ENCODE measurements around the gene EFR3B. TPM values are rescaled to one million over a fixed set of nuclear protein-coding genes. Genes with fewer than 3 reads are reported as not detected.
"Not testable (repeated sequence)": the region's sequence is repeated elsewhere in the genome, so short reads cannot be mapped to it uniquely, and the experiment has no call there.

The EFR3B gene, protein sequence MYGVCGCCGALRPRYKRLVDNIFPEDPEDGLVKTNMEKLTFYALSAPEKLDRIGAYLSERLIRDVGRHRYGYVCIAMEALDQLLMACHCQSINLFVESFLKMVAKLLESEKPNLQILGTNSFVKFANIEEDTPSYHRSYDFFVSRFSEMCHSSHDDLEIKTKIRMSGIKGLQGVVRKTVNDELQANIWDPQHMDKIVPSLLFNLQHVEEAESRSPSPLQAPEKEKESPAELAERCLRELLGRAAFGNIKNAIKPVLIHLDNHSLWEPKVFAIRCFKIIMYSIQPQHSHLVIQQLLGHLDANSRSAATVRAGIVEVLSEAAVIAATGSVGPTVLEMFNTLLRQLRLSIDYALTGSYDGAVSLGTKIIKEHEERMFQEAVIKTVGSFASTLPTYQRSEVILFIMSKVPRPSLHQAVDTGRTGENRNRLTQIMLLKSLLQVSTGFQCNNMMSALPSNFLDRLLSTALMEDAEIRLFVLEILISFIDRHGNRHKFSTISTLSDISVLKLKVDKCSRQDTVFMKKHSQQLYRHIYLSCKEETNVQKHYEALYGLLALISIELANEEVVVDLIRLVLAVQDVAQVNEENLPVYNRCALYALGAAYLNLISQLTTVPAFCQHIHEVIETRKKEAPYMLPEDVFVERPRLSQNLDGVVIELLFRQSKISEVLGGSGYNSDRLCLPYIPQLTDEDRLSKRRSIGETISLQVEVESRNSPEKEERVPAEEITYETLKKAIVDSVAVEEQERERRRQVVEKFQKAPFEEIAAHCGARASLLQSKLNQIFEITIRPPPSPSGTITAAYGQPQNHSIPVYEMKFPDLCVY
- total RNA-seq = 40.7 and 41.2 TPM in 2 replicates
- long read RNA-seq, full-length matches to known transcripts = 1 of 11 reads
- long read RNA-seq, partial matches to known transcripts = 1 of 11 reads
- long read RNA-seq, other reads (novel, unspliced or antisense) = 9 of 11 reads

DNA sequence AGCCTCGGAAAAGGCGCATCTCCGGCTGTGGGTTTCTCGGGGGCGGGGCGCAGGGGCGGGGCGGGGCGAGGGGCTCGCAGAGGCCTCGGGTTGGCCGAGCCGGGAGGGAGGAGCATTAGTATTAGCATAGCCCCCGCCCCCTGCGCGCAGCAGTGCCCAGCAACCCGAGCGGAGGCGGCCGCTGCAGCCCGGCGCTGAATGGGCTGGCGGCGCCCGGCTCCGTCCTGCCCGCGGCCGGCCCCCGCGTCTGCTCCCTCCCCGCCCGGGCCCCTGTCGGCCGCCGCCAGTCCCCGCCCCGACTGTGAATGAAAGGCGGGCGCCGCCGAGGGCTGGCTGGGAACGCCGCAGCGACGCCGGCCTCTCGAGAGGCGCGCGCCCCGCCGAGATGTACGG is at the start of gene EFR3B:
EFR3B (plus strand) TSS at position 149 of the 393 bp plus-strand sequence; CDS start at position 386, 237 bp downstream.
- H3K4me3 Mint-ChIP-seq = peak within 1 kb of the TSS; percentile 95
- peaks cover 39% of the 10 kb centered on the region for H3K4me1 Mint-ChIP-seq
- peak within 1 kb of the TSS; percentile 95 for H3K27ac Mint-ChIP-seq (ENCODE audit: unreplicated experiment)
- DNase-seq (ENCODE audit: low read depth, low spot score) = peak; percentile 82
- H3K36me3 Mint-ChIP-seq (ENCODE audit: low read depth) = no peaks in the 10 kb centered on the region
- peaks cover 8% of the 10 kb centered on the region for H3K27me3 Mint-ChIP-seq (ENCODE audit: low read depth)
- H3K9me3 Mint-ChIP-seq = no peaks in the 10 kb centered on the region
- TF ChIP-seq, protein P1, sequence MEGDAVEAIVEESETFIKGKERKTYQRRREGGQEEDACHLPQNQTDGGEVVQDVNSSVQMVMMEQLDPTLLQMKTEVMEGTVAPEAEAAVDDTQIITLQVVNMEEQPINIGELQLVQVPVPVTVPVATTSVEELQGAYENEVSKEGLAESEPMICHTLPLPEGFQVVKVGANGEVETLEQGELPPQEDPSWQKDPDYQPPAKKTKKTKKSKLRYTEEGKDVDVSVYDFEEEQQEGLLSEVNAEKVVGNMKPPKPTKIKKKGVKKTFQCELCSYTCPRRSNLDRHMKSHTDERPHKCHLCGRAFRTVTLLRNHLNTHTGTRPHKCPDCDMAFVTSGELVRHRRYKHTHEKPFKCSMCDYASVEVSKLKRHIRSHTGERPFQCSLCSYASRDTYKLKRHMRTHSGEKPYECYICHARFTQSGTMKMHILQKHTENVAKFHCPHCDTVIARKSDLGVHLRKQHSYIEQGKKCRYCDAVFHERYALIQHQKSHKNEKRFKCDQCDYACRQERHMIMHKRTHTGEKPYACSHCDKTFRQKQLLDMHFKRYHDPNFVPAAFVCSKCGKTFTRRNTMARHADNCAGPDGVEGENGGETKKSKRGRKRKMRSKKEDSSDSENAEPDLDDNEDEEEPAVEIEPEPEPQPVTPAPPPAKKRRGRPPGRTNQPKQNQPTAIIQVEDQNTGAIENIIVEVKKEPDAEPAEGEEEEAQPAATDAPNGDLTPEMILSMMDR (conservative IDR thresholded peaks at IDR 0.05) = no peak

DNA sequence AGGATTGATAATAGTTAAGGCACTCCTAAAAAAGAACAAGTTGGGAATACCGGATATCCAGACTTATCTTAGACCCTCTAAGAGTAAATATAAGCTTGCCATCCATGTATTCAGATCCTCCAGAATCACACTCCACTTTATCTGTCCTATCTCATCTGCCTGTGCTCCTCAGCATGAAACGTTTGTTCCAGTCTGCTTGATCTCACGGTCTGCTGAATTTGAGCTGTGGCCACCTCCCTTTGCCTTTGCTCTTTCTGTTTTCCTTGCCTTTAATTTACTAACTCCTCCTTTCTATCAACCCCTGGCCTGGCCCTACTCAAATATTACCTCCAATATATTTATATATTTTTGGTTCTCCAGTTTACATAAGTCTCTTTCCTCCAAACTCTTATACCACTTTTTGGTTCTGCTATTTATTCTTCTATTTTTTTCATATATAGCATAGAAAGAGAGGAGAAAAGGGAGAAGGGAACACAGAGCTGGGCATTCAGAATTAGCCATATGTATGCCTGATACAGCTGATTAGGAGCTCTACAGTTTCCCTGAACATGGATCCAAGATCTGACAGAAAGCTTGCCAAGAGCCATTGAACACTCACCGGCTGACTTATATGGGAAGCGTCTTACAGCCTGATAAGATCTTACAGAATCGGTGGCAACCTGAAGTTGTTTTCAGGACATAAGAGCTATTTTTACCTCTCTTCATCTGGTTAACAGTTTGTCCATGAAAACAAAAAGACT is 48.3 kb upstream of the EFR3B start:
- Mint-ChIP-seq H3K4me3 (no peak overlapping the region), H3K9me3 (peaks cover 5% of the 10 kb centered on the region), H3K27ac (ENCODE audit: unreplicated experiment) (no peak overlapping the region), H3K4me1 (no peaks in the 10 kb centered on the region), H3K27me3 (ENCODE audit: low read depth) (peaks cover 2% of the 10 kb centered on the region), H3K36me3 (ENCODE audit: low read depth) (no peaks in the 10 kb centered on the region)
- TF ChIP-seq, protein P1 (conservative IDR thresholded peaks at IDR 0.05) = no peak
- no peak for DNase-seq (ENCODE audit: low read depth, low spot score)

DNA sequence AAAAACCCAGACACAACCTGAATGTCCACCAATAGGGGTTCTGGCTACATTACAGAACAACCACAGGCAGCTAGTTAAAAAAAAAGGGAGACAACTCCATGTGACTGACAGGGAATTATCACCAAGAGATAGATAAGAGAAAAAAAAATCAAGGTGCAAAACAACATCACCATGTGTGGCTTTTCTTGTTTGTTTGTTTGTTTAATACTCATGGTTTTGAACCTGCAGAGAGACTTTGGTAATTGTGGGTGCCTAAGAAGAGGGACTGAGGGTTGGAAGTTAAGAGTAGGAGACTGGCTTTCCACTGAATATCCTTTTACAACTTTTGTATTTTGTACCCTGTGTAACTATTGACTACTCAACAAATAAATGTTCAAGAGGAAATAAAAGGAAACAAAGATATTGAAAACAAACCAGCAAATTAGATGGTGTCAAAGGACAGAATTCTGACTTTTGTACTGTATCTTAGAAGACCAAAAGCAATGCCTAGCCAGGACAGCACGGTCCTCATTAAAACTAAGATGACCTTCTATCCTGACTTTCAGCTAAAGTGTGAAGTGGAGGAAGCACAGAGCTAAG is 47.6 kb upstream of the EFR3B start:
- TF ChIP-seq, protein P1 (conservative IDR thresholded peaks at IDR 0.05) = no peak
- H3K4me1 Mint-ChIP-seq = no peaks in the 10 kb centered on the region
- H3K4me3 Mint-ChIP-seq = no peak overlapping the region
- no peaks in the 10 kb centered on the region for H3K36me3 Mint-ChIP-seq (ENCODE audit: low read depth)
- peaks cover 5% of the 10 kb centered on the region for H3K9me3 Mint-ChIP-seq
- no peak for DNase-seq (ENCODE audit: low read depth, low spot score)
- H3K27ac Mint-ChIP-seq (ENCODE audit: unreplicated experiment) = no peak overlapping the region
- H3K27me3 Mint-ChIP-seq (ENCODE audit: low read depth) = peaks cover 2% of the 10 kb centered on the region

GRCh38 chr2:24999097-24999496 is 42.8 kb upstream of the EFR3B start:
- H3K4me1 Mint-ChIP-seq; DNase-seq (ENCODE audit: low read depth, low spot score); H3K36me3 Mint-ChIP-seq (ENCODE audit: low read depth); H3K27me3 Mint-ChIP-seq (ENCODE audit: low read depth); H3K4me3 Mint-ChIP-seq; H3K9me3 Mint-ChIP-seq; H3K27ac Mint-ChIP-seq (ENCODE audit: unreplicated experiment): not testable (repeated sequence)

DNA sequence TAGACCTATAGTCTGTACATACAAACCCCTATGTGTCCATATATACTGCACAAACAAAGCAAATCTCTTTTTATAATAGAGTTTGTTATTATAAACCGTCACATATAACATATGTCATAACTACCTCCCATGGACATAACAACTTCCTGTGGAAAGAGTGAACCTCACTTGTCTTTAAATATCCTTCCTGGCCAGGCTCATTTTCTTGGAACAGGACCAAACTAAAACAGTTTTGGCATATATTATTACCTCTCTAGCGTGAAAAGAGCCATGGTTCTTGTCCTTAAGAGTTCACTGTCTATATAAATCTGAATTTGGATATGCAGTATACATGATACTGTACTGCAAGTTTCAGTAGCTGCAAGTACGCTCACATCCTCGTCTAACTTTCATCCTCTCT is 41.8 kb upstream of the EFR3B start:
- no peaks in the 10 kb centered on the region for H3K9me3 Mint-ChIP-seq
- no peak overlapping the region for H3K27ac Mint-ChIP-seq (ENCODE audit: unreplicated experiment)
- no peak for DNase-seq (ENCODE audit: low read depth, low spot score)
- H3K27me3 Mint-ChIP-seq (ENCODE audit: low read depth) = peaks cover 2% of the 10 kb centered on the region
- H3K4me1 Mint-ChIP-seq = no peaks in the 10 kb centered on the region
- TF ChIP-seq, protein P1 (conservative IDR thresholded peaks at IDR 0.05) = no peak
- H3K4me3 Mint-ChIP-seq = no peak overlapping the region
- no peaks in the 10 kb centered on the region for H3K36me3 Mint-ChIP-seq (ENCODE audit: low read depth)

Measured in neural crest cell (in vitro differentiated cells).